H9 (cell line): ENCODE measurements around the gene CDH22. TPM values are rescaled to one million over a fixed set of nuclear protein-coding genes. Genes with fewer than 3 reads are reported as not detected.

Experiments used
- DNase-seq: peaks from one replicate; pipeline ENCODE4 v3.0.0-alpha.2; 2017
- H2AFZ ChIP-seq: one replicate; pipeline ENCODE4 v1.6.1; 2013; ENCODE audit warnings: mild to moderate bottlenecking, low read length, control low read depth, moderate library complexity
- H2AK5ac ChIP-seq: 2 replicates; pipeline ENCODE4 v1.6.1; 2013; ENCODE audit warnings: low read length, control low read depth, mixed read lengths; ENCODE audit not compliant: insufficient read length
- H2BK120ac ChIP-seq: one replicate; pipeline ENCODE4 v1.6.1; 2013; ENCODE audit warnings: low read depth, mild to moderate bottlenecking, low read length, control low read depth, inconsistent platforms; ENCODE audit not compliant: poor library complexity, severe bottlenecking
- H2BK12ac ChIP-seq: 2 replicates; pipeline ENCODE4 v1.6.1; 2013; ENCODE audit warnings: low read length, control low read depth, mixed read lengths, low read depth; ENCODE audit not compliant: insufficient read length
- H2BK15ac ChIP-seq: 2 replicates; pipeline ENCODE4 v1.6.1; 2013; ENCODE audit warnings: low read depth, low read length, control low read depth
- H2BK20ac ChIP-seq: one replicate; pipeline ENCODE4 v1.6.1; 2013; ENCODE audit warnings: low read depth, mild to moderate bottlenecking, low read length, control low read depth, inconsistent platforms; ENCODE audit not compliant: poor library complexity, severe bottlenecking
- H2BK5ac ChIP-seq: 2 replicates; pipeline ENCODE4 v1.6.1; 2013; ENCODE audit warnings: low read length, control low read depth, mixed read lengths; ENCODE audit not compliant: insufficient read length
- H3K14ac ChIP-seq: 2 replicates; pipeline ENCODE4 v1.6.1; 2013; ENCODE audit warnings: low read length, control low read depth; ENCODE audit not compliant: insufficient read depth
- H3K18ac ChIP-seq: 2 replicates; pipeline ENCODE4 v1.6.1; 2013; ENCODE audit warnings: low read depth, mild to moderate bottlenecking, mixed read lengths, low read length, control low read depth; ENCODE audit not compliant: insufficient read length
- H3K23ac ChIP-seq: 2 replicates; pipeline ENCODE4 v1.6.1; 2013; ENCODE audit warnings: low read length, control low read depth, mixed read lengths, low read depth; ENCODE audit not compliant: insufficient read length
- H3K23me2 ChIP-seq: 2 replicates; pipeline ENCODE4 v1.6.1; 2013; ENCODE audit warnings: low read depth, mild to moderate bottlenecking, mixed read lengths, low read length, control low read depth; ENCODE audit not compliant: insufficient read length, poor library complexity, severe bottlenecking
- H3K27ac ChIP-seq: 2 replicates; pipeline ENCODE4 v1.5.1; 2013; ENCODE audit warnings: low read length, control low read depth, mixed read lengths, low read depth; ENCODE audit not compliant: insufficient read length
- H3K27me3 ChIP-seq: 2 replicates; pipeline ENCODE4 v1.6.1; 2013; ENCODE audit warnings: low read length, control low read depth, inconsistent platforms; ENCODE audit not compliant: insufficient read depth
- H3K4ac ChIP-seq: 2 replicates; pipeline ENCODE4 v1.6.1; 2013; ENCODE audit warnings: low read depth, mild to moderate bottlenecking, control low read depth, inconsistent platforms, low read length, moderate library complexity
- H3K4me1 ChIP-seq: 2 replicates; pipeline ENCODE4 v1.6.1; 2013; ENCODE audit warnings: low read length, control low read depth, inconsistent platforms; ENCODE audit not compliant: insufficient read depth
- H3K4me2 ChIP-seq: 2 replicates; pipeline ENCODE4 v1.6.1; 2013; ENCODE audit warnings: low read length, control low read depth, mixed read lengths; ENCODE audit not compliant: insufficient read length, insufficient read depth
- H3K56ac ChIP-seq: 2 replicates; pipeline ENCODE4 v1.6.1; 2013; ENCODE audit warnings: low read depth, mild to moderate bottlenecking, mixed read lengths, low read length, control low read depth; ENCODE audit not compliant: insufficient read length
- H3K79me1 ChIP-seq: 2 replicates; pipeline ENCODE4 v1.6.1; 2013; ENCODE audit warnings: low read depth, mild to moderate bottlenecking, moderate library complexity, low read length, control low read depth, inconsistent platforms; ENCODE audit not compliant: insufficient read depth, poor library complexity, severe bottlenecking
- H3K79me2 ChIP-seq: 2 replicates; pipeline ENCODE4 v1.6.1; 2013; ENCODE audit warnings: low read length, control low read depth, inconsistent platforms; ENCODE audit not compliant: insufficient read depth
- H3K9ac ChIP-seq: 2 replicates; pipeline ENCODE4 v1.6.1; 2013; ENCODE audit warnings: low read length, control low read depth, mixed read lengths; ENCODE audit not compliant: insufficient read length; ENCODE audit errors: extremely low read depth
- H3K9me3 ChIP-seq: one replicate; pipeline ENCODE4 v1.6.1; 2013; ENCODE audit warnings: low read depth, low read length, inconsistent platforms; ENCODE audit not compliant: control insufficient read depth
- H3T11ph ChIP-seq: one replicate; pipeline ENCODE4 v1.6.1; 2013; ENCODE audit warnings: mild to moderate bottlenecking, low read length, control low read depth, inconsistent platforms
- H4K20me1 ChIP-seq: one replicate; pipeline ENCODE4 v1.6.1; 2013; ENCODE audit not compliant: control insufficient read depth, insufficient read length, insufficient read depth
- H4K5ac ChIP-seq: 2 replicates; pipeline ENCODE4 v1.6.1; 2013; ENCODE audit warnings: low read depth, mild to moderate bottlenecking, mixed read lengths, low read length, control low read depth; ENCODE audit not compliant: insufficient read length
- H4K8ac ChIP-seq: replicated peaks from 2 replicates; pipeline ENCODE4 v1.6.1; 2013; ENCODE audit warnings: low read length, control low read depth, mixed read lengths, low read depth; ENCODE audit not compliant: insufficient read length
- H4K91ac ChIP-seq: 2 replicates; pipeline ENCODE4 v1.6.1; 2013; ENCODE audit warnings: low read depth, mild to moderate bottlenecking, moderate library complexity, mixed read lengths, low read length, control low read depth; ENCODE audit not compliant: insufficient read length
- H3K27ac Mint-ChIP-seq, 3 experiments: 2 replicates in 2 of 3; 3 replicates in 1 of 3; pipeline ENCODE4 v1.8.0; 2020 to 2021; ENCODE audit warnings: mixed read lengths in 3 of 3, mild to moderate bottlenecking in 1 of 3, moderate library complexity in 1 of 3
- H3K27me3 Mint-ChIP-seq: 2 replicates; pipeline ENCODE4 v1.8.0; 2021; ENCODE audit warnings: low read depth, mild to moderate bottlenecking, moderate library complexity, mixed read lengths
- H3K36me3 Mint-ChIP-seq, 3 experiments: 2 replicates in 2 of 3; 3 replicates in 1 of 3; pipeline ENCODE4 v1.8.0; 2020 to 2021; ENCODE audit warnings: low read depth in 3 of 3, mixed read lengths in 3 of 3; ENCODE audit not compliant: insufficient read depth in 1 of 3
- H3K4me1 Mint-ChIP-seq, 2 experiments: 2 replicates each; pipeline ENCODE4 v1.8.0; 2020; ENCODE audit warnings: mixed read lengths in 2 of 2
- H3K4me3 Mint-ChIP-seq, 2 experiments: 2 replicates in 1 of 2; 3 replicates in 1 of 2; pipeline ENCODE4 v1.8.0; 2020 to 2021; ENCODE audit warnings: mild to moderate bottlenecking in 2 of 2, mixed read lengths in 2 of 2, moderate library complexity in 1 of 2
- H3K9me3 Mint-ChIP-seq, 2 experiments: 2 replicates in 1 of 2; 3 replicates in 1 of 2; pipeline ENCODE4 v1.8.0; 2020; ENCODE audit warnings: mild to moderate bottlenecking in 2 of 2, mixed read lengths in 2 of 2, moderate library complexity in 1 of 2
- CTCF ChIP-seq: fragments of 200-600 bp; sonication (generic); conservative IDR thresholded peaks from 3 replicates; pipeline ENCODE4 v1.8.0; 2021; ENCODE audit warnings: antibody characterized with exemption, mild to moderate bottlenecking
- WGBS: extraction: QIAGEN DNeasy Blood & Tissue Kit; methylation state at CpG from one replicate; pipeline ENCODE4 v1.1.7; 2013; ENCODE audit warnings: missing lambda C conversion rate, low lambda C conversion rate, mixed read lengths; ENCODE audit not compliant: insufficient read length; ENCODE audit errors: extremely low coverage; 5-methylcytosine and 5-hydroxymethylcytosine counted together
- total RNA-seq: library from RNA; stranded (reverse); gene quantifications from 2 replicates; pipeline ENCODE4 v1.2.1, GENCODE V29; 2021

Gene CDH22
- total RNA-seq, 1 experiment from 2014 or later, result not detected

DNA sequence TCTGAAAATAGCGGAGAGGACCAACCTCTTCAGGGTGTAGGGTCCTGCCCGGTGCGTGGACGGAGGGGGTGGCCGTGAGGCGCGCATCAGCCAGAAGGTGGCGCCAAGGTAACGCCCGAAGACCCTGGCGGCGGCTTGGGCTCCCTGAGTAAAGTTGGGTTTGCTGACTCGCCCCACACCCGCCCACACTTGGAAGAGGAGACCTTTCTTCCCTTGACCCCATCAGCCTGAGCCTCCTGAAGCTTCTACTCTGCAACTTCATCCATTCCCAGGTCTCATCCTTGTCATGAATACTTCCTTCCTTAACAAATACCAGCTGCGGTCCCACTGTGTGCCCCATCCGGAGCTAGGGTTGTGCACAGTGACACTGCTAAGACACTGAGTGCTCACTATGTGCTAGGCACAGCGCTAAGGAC is 175.6 kb downstream of the CDH22 start:
- no CpG with 5 or more reads among the region's 17 CpGs for WGBS
- peaks cover 13 to 19% of the 10 kb centered on the region in 2 experiments for H3K4me1 Mint-ChIP-seq

More for the DNA sequence above, 175.6 kb downstream of the CDH22 start:
- Histone ChIP-seq H2AFZ (no peak overlapping the region), H3K79me1 (no peaks in the 10 kb centered on the region), H3K9ac (no peak overlapping the region), H4K5ac (no peak overlapping the region), H3K23me2 (no peaks in the 10 kb centered on the region), H4K20me1 (no peaks in the 10 kb centered on the region), H3K27me3 (no peaks in the 10 kb centered on the region), H3K14ac (no peak overlapping the region), H2BK20ac (no peak overlapping the region), H3K23ac (no peak overlapping the region), H3K56ac (no peak overlapping the region), H2BK12ac (no peak overlapping the region), H2BK120ac (no peak overlapping the region), H3K4ac (no peak overlapping the region), H3K9me3 (no peaks in the 10 kb centered on the region), H2AK5ac (no peak overlapping the region), H2BK5ac (no peak overlapping the region), H3K4me1 (no peaks in the 10 kb centered on the region), H3T11ph (no peak overlapping the region), H2BK15ac (no peak overlapping the region), H3K18ac (no peak overlapping the region), H3K79me2 (no peaks in the 10 kb centered on the region), H4K91ac (no peak overlapping the region), H4K8ac (no peak overlapping the region), H3K27ac (no peak overlapping the region), H3K4me2 (no peak overlapping the region)
- Mint-ChIP-seq H3K9me3 (no peaks in the 10 kb centered on the region), H3K36me3 (no peaks in the 10 kb centered on the region), H3K4me3 (no peak overlapping the region), H3K27me3 (peaks cover 41% of the 10 kb centered on the region), H3K27ac (no peak overlapping the region; a peak in 1 of 7 replicates)
- peak; percentile 83 for DNase-seq
- peak; percentile 96 for TF ChIP-seq CTCF
